HepG2 (cell line): ENCODE measurements around the gene SLC35F6. TPM values are rescaled to one million over a fixed set of nuclear protein-coding genes. Genes with fewer than 3 reads are reported as not detected.

Source experiments
- ATAC-seq: fragments of 200-7000 bp; cut with Tn5 transposase; 3 replicates; pipeline ENCODE4 v1.9.1; 2020; ENCODE audit warnings: mild to moderate bottlenecking, moderate library complexity
- BruUV-seq: library from RNA; stranded (reverse); fragments of 400-500 nt; replicated peaks from 2 replicates; lab custom pipeline; 2021; lab: Mats Ljungman, UMichigan
- CTCF ChIA-PET: fragments of 300-600 bp; formaldehyde crosslinking; extraction: SDS; loops from one replicate; lab custom pipeline; 2021; ENCODE audit warnings: low total read pairs, inconsistent platforms, low intra/inter-chr PET ratio; lab: Yijun Ruan, JAX
- POLR2A ChIA-PET: fragments of 350-600 bp; sonication (Branson Sonifier 250); formaldehyde crosslinking; loops from one replicate; lab custom pipeline; 2020; ENCODE audit warnings: antibody characterized with exemption, inconsistent platforms; lab: Yijun Ruan, JAX
- DNase-seq: peaks from one replicate; pipeline ENCODE4 v3.0.0-alpha.2; 2015; ENCODE audit warnings: low spot score
- FAIRE-seq: peaks from 3 replicates; lab custom pipeline; 2011; peaks lifted over from hg19 to GRCh38; lab: Jason Lieb, UNC
- H2AFZ ChIP-seq: one replicate; pipeline ENCODE4 v1.6.1; 2011; ENCODE audit warnings: low read length, inconsistent platforms
- H3K27ac ChIP-seq: fragments of 300-600 bp; 3 replicates; pipeline ENCODE4 v1.8.0; 2011; ENCODE audit warnings: mixed run types, mild to moderate bottlenecking, mixed read lengths, low read length, inconsistent platforms; ENCODE audit not compliant: insufficient read depth; ENCODE audit errors: extremely low read length
- H3K27me3 ChIP-seq, 2 experiments: fragments of 200-600 bp in 1 of 2; 2 replicates in 1 of 2; 3 replicates in 1 of 2; pipeline versions ENCODE4 v1.6.0 to v1.8.0; 2011; ENCODE audit warnings: low read length in 2 of 2, mild to moderate bottlenecking in 2 of 2, moderate library complexity in 2 of 2, inconsistent platforms in 1 of 2; ENCODE audit not compliant: insufficient read depth in 2 of 2, control insufficient read depth in 1 of 2
- H3K36me3 ChIP-seq, 2 experiments: fragments of 200-600 bp in 1 of 2; replicated peaks in 1 of 2; 2 replicates in 1 of 2; 3 replicates in 1 of 2; pipeline versions ENCODE4 v1.5.1 to v1.8.0; 2011; ENCODE audit warnings: low read length in 2 of 2, inconsistent platforms in 1 of 2; ENCODE audit not compliant: insufficient read depth in 2 of 2, control insufficient read depth in 1 of 2
- H3K4me1 ChIP-seq: 2 replicates; pipeline ENCODE4 v1.5.1; 2012; ENCODE audit warnings: low read length, inconsistent platforms; ENCODE audit not compliant: insufficient read depth
- H3K4me2 ChIP-seq: 2 replicates; pipeline ENCODE4 v1.6.0; 2011; ENCODE audit warnings: low read depth, low read length, inconsistent platforms
- H3K4me3 ChIP-seq, 3 experiments: fragments of 200-600 bp in 1 of 3; sonication (generic), shearing (Covaris generic) in 1 of 3; replicated peaks in 1 of 3; 2 replicates each; pipeline ENCODE4 v1.5.1; 2011 to 2016; ENCODE audit warnings: low read length in 3 of 3, inconsistent platforms in 2 of 3, low read depth in 2 of 3, mild to moderate bottlenecking in 2 of 3, control low read depth in 1 of 3, mixed read lengths in 1 of 3; ENCODE audit not compliant: insufficient read depth in 1 of 3
- H3K79me2 ChIP-seq: one replicate; pipeline ENCODE4 v1.6.1; 2011; ENCODE audit warnings: low read length, inconsistent platforms; ENCODE audit not compliant: insufficient read depth
- H3K9ac ChIP-seq: 2 replicates; pipeline ENCODE4 v1.6.0; 2011; ENCODE audit warnings: mild to moderate bottlenecking, low read depth, low read length, inconsistent platforms; ENCODE audit not compliant: insufficient read depth
- H3K9me3 ChIP-seq: 2 replicates; pipeline ENCODE4 v1.5.1; 2012; ENCODE audit warnings: mild to moderate bottlenecking, low read length
- H4K20me1 ChIP-seq: 2 replicates; pipeline ENCODE4 v1.6.0; 2011; ENCODE audit warnings: inconsistent platforms, mild to moderate bottlenecking, low read length, moderate library complexity; ENCODE audit not compliant: insufficient read depth
- HNF4A ChIP-seq: sonication (generic); formaldehyde crosslinking; IDR thresholded peaks from 2 replicates; pipeline ENCODE4 v1.4.0; 2020; ENCODE audit warnings: missing genetic modification reagents
- KLF6 ChIP-seq: IDR thresholded peaks from 2 replicates; pipeline ENCODE4 v1.8.0; 2016; ENCODE audit warnings: missing biosample characterization, missing genetic modification reagents
- MAFF ChIP-seq: IDR thresholded peaks from 2 replicates; pipeline ENCODE4 v1.6.1; 2011; ENCODE audit warnings: low read depth, low read length, improper control_type of control experiment
- MIER3 ChIP-seq: IDR thresholded peaks from 2 replicates; pipeline ENCODE4 v1.6.1; 2016; ENCODE audit warnings: missing compliant biosample characterization, borderline replicate concordance
- NFKB2 ChIP-seq: sonication (generic); formaldehyde crosslinking; IDR thresholded peaks from 2 replicates; pipeline ENCODE4 v1.4.0; 2020; ENCODE audit warnings: missing genetic modification reagents, borderline replicate concordance
- NFYB ChIP-seq: sonication (generic); formaldehyde crosslinking; IDR thresholded peaks from 2 replicates; pipeline ENCODE4 v1.4.0; 2020; ENCODE audit warnings: missing genetic modification reagents
- PHB2 ChIP-seq: fragments of 450-650 bp; IDR thresholded peaks from 2 replicates; pipeline ENCODE4 v1.6.1; 2018; ENCODE audit not compliant: partially characterized antibody
- RARA ChIP-seq: IDR thresholded peaks from 2 replicates; pipeline ENCODE4 v1.6.1; 2016; ENCODE audit warnings: missing genetic modification reagents, missing compliant biosample characterization
- RELA ChIP-seq: sonication (generic); formaldehyde crosslinking; IDR thresholded peaks from 2 replicates; pipeline ENCODE4 v1.4.0; 2020; ENCODE audit warnings: missing genetic modification reagents
- SMAD9 ChIP-seq: sonication (generic); formaldehyde crosslinking; IDR thresholded peaks from 2 replicates; pipeline ENCODE4 v1.5.1; 2020; ENCODE audit warnings: mild to moderate bottlenecking, missing genetic modification reagents
- THAP11 ChIP-seq: IDR thresholded peaks from 2 replicates; pipeline ENCODE4 v1.6.1; 2016; ENCODE audit warnings: missing biosample characterization, missing genetic modification reagents
- TMF1 ChIP-seq: sonication (generic); formaldehyde crosslinking; IDR thresholded peaks from 2 replicates; pipeline ENCODE4 v1.8.1; 2022; ENCODE audit warnings: low read depth, missing genetic modification reagents
- ZFX ChIP-seq: sonication (generic); formaldehyde crosslinking; IDR thresholded peaks from 2 replicates; pipeline ENCODE4 v1.4.0; 2020; ENCODE audit warnings: mild to moderate bottlenecking, low read depth, missing genetic modification reagents, moderate library complexity
- ZNF629 ChIP-seq: sonication (generic); formaldehyde crosslinking; conservative IDR thresholded peaks from 2 replicates; pipeline ENCODE4 v1.5.0; 2020; ENCODE audit warnings: missing genetic modification reagents
- ZNF644 ChIP-seq: IDR thresholded peaks from 2 replicates; pipeline ENCODE4 v1.6.1; 2016; ENCODE audit warnings: low read depth
- ZSCAN21 ChIP-seq: sonication (generic); formaldehyde crosslinking; IDR thresholded peaks from 2 replicates; pipeline ENCODE4 v1.8.0; 2022; ENCODE audit warnings: mild to moderate bottlenecking, missing genetic modification reagents, moderate library complexity, borderline replicate concordance
- WGBS: methylation state at CpG from one replicate; pipeline ENCODE4 v1.1.6; 2017; ENCODE audit warnings: low lambda C conversion rate; 5-methylcytosine and 5-hydroxymethylcytosine counted together
- in situ Hi-C: cut with HindIII; loops from 2 replicates; pipeline ENCODE4 v1.10.0; 2017; ENCODE audit warnings: low pct_unique_long_range_greater_than_20kb; ENCODE audit not compliant: extremely low pct_ligation_motif_present
- intact Hi-C: fragments of 100-400 bp; cut with micrococcal nuclease; formaldehyde crosslinking; loops from one replicate; pipeline ENCODE4 v1.10.0; 2022; ENCODE audit not compliant: unreplicated experiment
- polyA plus RNA-seq, 8 experiments: library from polyadenylated mRNA; depleted of rRNA in 3 of 8; stranded (reverse) in 7 of 8; unstranded in 1 of 8; fragments of >200 nt; fragmentation: Illumina TruSeq in 4 of 8; extraction: Trizol in 4 of 8; gene quantifications; 2 replicates each; pipeline versions ENCODE4 v1.2.1 to v1.2.3, GENCODE V29; 2011 to 2016; ENCODE audit warnings: low read depth in 4 of 8, missing spikeins in 1 of 8, mixed read lengths in 1 of 8; ENCODE audit not compliant: insufficient read depth in 1 of 8
- total RNA-seq, 5 experiments: library from RNA; depleted of rRNA; stranded (reverse); fragments of >200 nt; fragmentation: Illumina TruSeq; extraction: Trizol; gene quantifications; 2 replicates each; pipeline ENCODE4 v1.2.3, GENCODE V29; 2016; ENCODE audit warnings: low read depth in 1 of 5
- TF ChIP-seq, protein P1 (sequence below): IDR thresholded peaks from 2 replicates; pipeline ENCODE4 v1.6.1; 2018; ENCODE audit warnings: missing genetic modification reagents
- TF ChIP-seq, protein P2 (sequence below): sonication (generic); formaldehyde crosslinking; IDR thresholded peaks from 2 replicates; pipeline ENCODE4 v1.8.0; 2022; ENCODE audit warnings: mild to moderate bottlenecking, missing genetic modification reagents, moderate library complexity

SLC35F6 gene
- total and polyA plus RNA-seq, 2 of the 13 experiments (the other 11 are each of a cell fraction or from before 2014, with no cell fraction given): 15.2 to 21.2 TPM

DNA sequence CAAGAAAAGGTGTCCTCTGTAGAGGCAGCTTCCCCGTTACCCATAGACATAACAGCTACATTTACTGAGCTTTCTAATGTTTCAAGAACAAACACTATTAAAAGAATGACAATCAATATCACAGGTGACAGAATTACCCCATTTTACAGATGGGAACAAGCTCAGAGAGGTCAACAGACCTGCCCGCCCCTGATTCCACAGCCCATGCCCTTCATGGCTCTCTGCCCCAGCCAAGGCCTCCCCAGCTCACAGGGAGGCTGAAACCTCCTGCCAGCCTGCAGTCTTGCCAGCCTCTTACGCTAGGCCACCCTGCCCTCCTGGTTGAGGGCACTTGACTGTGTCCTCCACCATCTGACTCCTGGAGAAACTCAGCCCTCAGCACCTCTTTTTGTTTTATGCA is 19.1 kb upstream of the SLC35F6 start:
- intact Hi-C loops: loop anchor here (1.0 kb wide), 1 partner anchor 140 kb away; no protein-coding TSS in a partner anchor
- POLR2A ChIA-PET: no interaction called here
- Histone ChIP-seq H3K4me1 (peaks cover 15% of the 10 kb centered on the region), H3K4me2 (no peak overlapping the region), H3K9ac (no peak overlapping the region), H3K79me2 (no peaks in the 10 kb centered on the region), H2AFZ (no peak overlapping the region), H3K36me3 (no peaks in the 10 kb centered on the region), H3K27me3 (peaks cover 12 to 47% of the 10 kb centered on the region in 2 experiments; a peak in 4 of 5 replicates), H4K20me1 (no peaks in the 10 kb centered on the region), H3K27ac (no peak overlapping the region), H3K9me3 (no peaks in the 10 kb centered on the region), H3K4me3 (no peak overlapping the region)
- DNase-seq (no peak), ATAC-seq (no peak), FAIRE-seq (no peak)
- CTCF ChIA-PET: interaction anchor here (1.0 to 7.6 kb wide), 4 partner anchors 26 to 144 kb away, joined by 4 to 118 read pairs (median 6); no protein-coding TSS in a partner anchor
- TF ChIP-seq ZNF629 (peak; percentile 56), RARA (CRISPR knock-in tag) (no peak)
- BruUV-seq: no TSS peak
- 41% methylated on average over 3 of the region's 3 CpGs for WGBS
- in situ Hi-C loops: loop anchor here (5.0 kb wide), 1 partner anchor 133 kb away; no protein-coding TSS in a partner anchor

DNA sequence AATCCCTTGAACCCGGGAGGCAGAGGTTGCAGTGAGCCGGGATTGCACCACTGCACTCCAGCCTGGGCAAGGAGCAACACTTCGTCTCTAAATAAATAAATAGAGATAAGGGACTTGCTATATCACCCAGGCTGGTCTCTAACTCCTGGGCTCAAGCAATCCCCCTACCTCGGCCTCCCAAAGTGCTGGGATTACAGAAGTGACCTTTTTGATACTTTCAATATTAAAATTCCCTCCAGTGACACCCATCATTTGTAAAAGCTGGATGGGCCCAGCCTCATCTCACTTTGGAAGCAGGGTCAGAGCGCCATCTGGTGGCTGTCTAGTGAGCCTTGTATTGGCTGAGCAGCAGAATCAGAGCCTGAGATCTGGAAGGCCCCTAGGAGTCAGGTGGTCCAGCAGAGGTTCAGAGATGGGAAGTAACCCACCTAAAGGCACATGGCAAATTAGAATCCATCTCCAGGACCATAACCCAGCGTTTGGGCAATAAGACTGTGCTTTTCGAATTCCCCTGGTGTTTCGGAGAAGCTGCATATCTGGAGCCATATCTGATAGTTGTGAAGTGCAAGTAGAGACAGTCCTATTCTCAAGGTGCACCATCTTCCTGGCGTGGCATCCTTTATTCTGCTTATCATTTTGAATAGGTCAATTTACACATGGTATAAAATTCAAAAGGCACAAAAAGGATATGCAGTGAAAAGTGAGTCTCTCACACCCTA is 18.3 kb upstream of the SLC35F6 start:
- BruUV-seq: no TSS peak
- intact Hi-C loops (loop anchor here (1.0 kb wide), 1 partner anchor 140 kb away; no protein-coding TSS in a partner anchor), in situ Hi-C loops (no loop called here)
- no peaks in the 10 kb centered on the region for H4K20me1 ChIP-seq
- H3K4me3 ChIP-seq: no peak overlapping the region
- peaks cover 12 to 47% of the 10 kb centered on the region in 2 experiments; a peak in 4 of 5 replicates for H3K27me3 ChIP-seq
- ChIA-PET POLR2A (no interaction called here), CTCF (interaction anchor here (1.0 to 7.6 kb wide), 5 partner anchors 25 to 168 kb away, joined by 4 to 118 read pairs (median 5); no protein-coding TSS in a partner anchor)
- no peaks in the 10 kb centered on the region for H3K9me3 ChIP-seq
- H3K4me1 ChIP-seq: peaks cover 23% of the 10 kb centered on the region
- H3K4me2 ChIP-seq: no peak overlapping the region
- WGBS: 5% methylated on average over 9 of the region's 9 CpGs
- no peak overlapping the region for H2AFZ ChIP-seq
- H3K79me2 ChIP-seq: no peaks in the 10 kb centered on the region
- FAIRE-seq (peak; percentile 84), DNase-seq (peak; percentile 79), ATAC-seq (peak; percentile 91)
- H3K27ac ChIP-seq: no peak overlapping the region
- no peaks in the 10 kb centered on the region for H3K36me3 ChIP-seq
- no peak overlapping the region for H3K9ac ChIP-seq
- TF ChIP-seq HNF4A (no peak), TMF1 (CRISPR knock-in tag) (no peak), NFKB2 (no peak), ZFX (CRISPR knock-in tag) (peak; percentile 57), ZSCAN21 (no peak), NFYB (no peak), PHB2 (no peak), SMAD9 (CRISPR knock-in tag) (no peak), ZNF644 (CRISPR knock-in tag) (no peak), RELA (0 out of 2 replicates have a peak, but pooled peaks have one; percentile 31), MAFF (peak; percentile 5; the same call in 1 of the 2 replicates), KLF6 (0 out of 2 replicates have a peak, but pooled peaks have one; percentile 36), THAP11 (CRISPR knock-in tag) (0 out of 2 replicates have a peak, but pooled peaks have one; percentile 24), MIER3 (CRISPR knock-in tag) (peak; percentile 36; the same call in 1 of the 2 replicates)
- TF ChIP-seq, protein P1, sequence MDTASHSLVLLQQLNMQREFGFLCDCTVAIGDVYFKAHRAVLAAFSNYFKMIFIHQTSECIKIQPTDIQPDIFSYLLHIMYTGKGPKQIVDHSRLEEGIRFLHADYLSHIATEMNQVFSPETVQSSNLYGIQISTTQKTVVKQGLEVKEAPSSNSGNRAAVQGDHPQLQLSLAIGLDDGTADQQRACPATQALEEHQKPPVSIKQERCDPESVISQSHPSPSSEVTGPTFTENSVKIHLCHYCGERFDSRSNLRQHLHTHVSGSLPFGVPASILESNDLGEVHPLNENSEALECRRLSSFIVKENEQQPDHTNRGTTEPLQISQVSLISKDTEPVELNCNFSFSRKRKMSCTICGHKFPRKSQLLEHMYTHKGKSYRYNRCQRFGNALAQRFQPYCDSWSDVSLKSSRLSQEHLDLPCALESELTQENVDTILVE (CRISPR knock-in tag): 0 out of 2 replicates have a peak, but pooled peaks have one; percentile 28
- TF ChIP-seq, protein P2, sequence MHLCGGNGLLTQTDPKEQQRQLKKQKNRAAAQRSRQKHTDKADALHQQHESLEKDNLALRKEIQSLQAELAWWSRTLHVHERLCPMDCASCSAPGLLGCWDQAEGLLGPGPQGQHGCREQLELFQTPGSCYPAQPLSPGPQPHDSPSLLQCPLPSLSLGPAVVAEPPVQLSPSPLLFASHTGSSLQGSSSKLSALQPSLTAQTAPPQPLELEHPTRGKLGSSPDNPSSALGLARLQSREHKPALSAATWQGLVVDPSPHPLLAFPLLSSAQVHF (CRISPR knock-in tag): no peak
